OCI-LY3 (cell line): ENCODE results near the gene PIGC.

ENCODE experiments used
- H2AFZ ChIP-seq: fragments of 200-600, 300-600 bp; shearing (Covaris generic); 2 replicates; pipeline ENCODE4 v1.6.0; 2014; ENCODE audit warnings: antibody characterized with exemption, low read depth, low read length
- H3K27ac ChIP-seq: fragments of 200-600, 300-600 bp; sonication (generic); 2 replicates; pipeline ENCODE4 v1.5.1; 2014; ENCODE audit warnings: mild to moderate bottlenecking, low read length, moderate library complexity, mixed read lengths
- H3K27me3 ChIP-seq: fragments of 200-600, 300-600 bp; sonication (generic); 2 replicates; pipeline ENCODE4 v1.6.1; 2014; ENCODE audit warnings: low read depth, low read length, mixed read lengths
- H3K36me3 ChIP-seq: fragments of 200-600, 300-600 bp; sonication (generic); replicated peaks from 2 replicates; pipeline ENCODE3; 2014; ENCODE audit warnings: low read depth, low read length, mixed read lengths
- H3K4me1 ChIP-seq: fragments of 300-600, 200-600 bp; sonication (generic); 2 replicates; pipeline ENCODE4 v1.6.1; 2014; ENCODE audit warnings: low read length, mixed read lengths
- H3K4me2 ChIP-seq: fragments of 200-600, 300-600 bp; sonication (generic); 2 replicates; pipeline ENCODE4 v1.6.1; 2014; ENCODE audit warnings: low read length, mixed read lengths
- H3K4me3 ChIP-seq: fragments of 300-600, 200-600 bp; sonication (generic); 2 replicates; pipeline ENCODE4 v1.5.1; 2014; ENCODE audit warnings: antibody characterized with exemption, mild to moderate bottlenecking, low read length, moderate library complexity
- H3K79me2 ChIP-seq: fragments of 300-600, 200-600 bp; shearing (Covaris generic); 2 replicates; pipeline ENCODE4 v1.6.1; 2014; ENCODE audit warnings: mild to moderate bottlenecking, low read length, mixed read lengths
- H3K9ac ChIP-seq: fragments of 300-600, 200-600 bp; shearing (Covaris generic); 2 replicates; pipeline ENCODE4 v1.6.0; 2014; ENCODE audit warnings: mild to moderate bottlenecking, low read length, moderate library complexity
- H3K9me3 ChIP-seq: fragments of 200-600, 300-600 bp; shearing (Covaris generic); 2 replicates; pipeline ENCODE4 v1.6.1; 2014; ENCODE audit warnings: low read length, mixed read lengths; ENCODE audit not compliant: insufficient read depth
- H4K20me1 ChIP-seq: fragments of 200-600, 300-600 bp; sonication (generic); 2 replicates; pipeline ENCODE4 v1.6.1; 2016; ENCODE audit warnings: low read length, mixed read lengths; ENCODE audit not compliant: insufficient read depth
- CTCF ChIP-seq: fragments of 200-600, 300-600 bp; sonication (generic); IDR thresholded peaks from 2 replicates; pipeline ENCODE4 v1.5.1; 2014; ENCODE audit warnings: antibody characterized with exemption, low read length, low read depth
- EZH2phosphoT487 ChIP-seq: fragments of 200-600 bp; shearing (Covaris generic); IDR thresholded peaks from 2 replicates; pipeline ENCODE4 v1.6.1; 2018; ENCODE audit warnings: antibody characterized with exemption, mixed run types, low read depth

Gene PIGC

GRCh38 chr1:172398970-172399755, 44.7 kb downstream of the PIGC start:
- Histone ChIP-seq H3K27me3 (no peaks in the 10 kb centered on the region), H3K9me3 (no peaks in the 10 kb centered on the region), H3K9ac (peak overlapping the region; percentile 94), H2AFZ (peak overlapping the region; percentile 68), H3K36me3 (no peaks in the 10 kb centered on the region), H3K4me1 (peaks cover 79% of the 10 kb centered on the region), H3K4me3 (peak overlapping the region; percentile 55), H3K27ac (peak overlapping the region; percentile 93), H3K4me2 (peak overlapping the region; percentile 73), H3K79me2 (no peaks in the 10 kb centered on the region), H4K20me1 (no peaks in the 10 kb centered on the region)
- peak; percentile 82 for TF ChIP-seq CTCF
- no peak for TF ChIP-seq EZH2phosphoT487

- Histone ChIP-seq H3K79me2 (no peaks in the 10 kb centered on the region), H3K4me2 (peak overlapping the region; percentile 73), H3K4me1 (peaks cover 88% of the 10 kb centered on the region), H3K36me3 (no peaks in the 10 kb centered on the region), H2AFZ (0 out of 2 replicates have a peak overlapping the region, but pooled peaks have one; percentile 0), H3K9ac (peak overlapping the region; percentile 94), H3K9me3 (no peaks in the 10 kb centered on the region), H3K27ac (peak overlapping the region; percentile 93), H3K4me3 (peak overlapping the region; percentile 55), H4K20me1 (no peaks in the 10 kb centered on the region), H3K27me3 (no peaks in the 10 kb centered on the region)
- no peak for TF ChIP-seq EZH2phosphoT487
- TF ChIP-seq CTCF = no peak
These were observed 45.7 kb downstream of the PIGC start for GRCh38 chr1:172398193-172398592.

- Histone ChIP-seq H4K20me1 (no peaks in the 10 kb centered on the region), H3K27me3 (no peaks in the 10 kb centered on the region), H3K4me3 (peak overlapping the region; percentile 55), H3K27ac (peak overlapping the region; percentile 93), H2AFZ (no peak overlapping the region), H3K9me3 (no peaks in the 10 kb centered on the region), H3K9ac (peak overlapping the region; percentile 94), H3K4me1 (peaks cover 93% of the 10 kb centered on the region), H3K36me3 (no peaks in the 10 kb centered on the region), H3K4me2 (peak overlapping the region; percentile 73), H3K79me2 (no peaks in the 10 kb centered on the region)
- TF ChIP-seq CTCF = no peak
- no peak for TF ChIP-seq EZH2phosphoT487
These were observed 46.2 kb downstream of the PIGC start for GRCh38 chr1:172397633-172398032.

- Histone ChIP-seq H3K4me2 (peak overlapping the region; percentile 73), H3K9me3 (no peaks in the 10 kb centered on the region), H3K9ac (peak overlapping the region; percentile 94), H4K20me1 (no peaks in the 10 kb centered on the region), H3K27me3 (no peaks in the 10 kb centered on the region), H3K27ac (peak overlapping the region; percentile 93), H3K4me1 (peaks cover 98% of the 10 kb centered on the region), H2AFZ (no peak overlapping the region), H3K4me3 (peak overlapping the region; percentile 55), H3K36me3 (no peaks in the 10 kb centered on the region), H3K79me2 (no peaks in the 10 kb centered on the region)
- no peak for TF ChIP-seq CTCF
- TF ChIP-seq EZH2phosphoT487 = no peak
These were observed 46.6 kb downstream of the PIGC start for GRCh38 chr1:172397221-172397620.
